SK-N-SH treated with all-trans-retinoic acid at 6 μM for 48 hours (cell line): ENCODE measurements around the gene BFSP2.

Source experiments
- ATAC-seq: fragments of 200-7000 bp; cut with Tn5 transposase; 3 replicates; pipeline ENCODE4 v1.9.1; 2020; ENCODE audit warnings: mild to moderate bottlenecking, moderate library complexity
- BACH2 ChIP-seq: fragments of 250-450 bp; sonication (Bioruptor Pico); IDR thresholded peaks from 2 replicates; pipeline ENCODE4 v1.9.0; 2021; ENCODE audit warnings: mild to moderate bottlenecking, borderline replicate concordance
- CREB5 ChIP-seq: fragments of 250-450 bp; sonication (Bioruptor Pico); IDR thresholded peaks from 2 replicates; pipeline ENCODE4 v1.5.1; 2020; ENCODE audit warnings: low read depth, mild to moderate bottlenecking, moderate library complexity
- CSRNP3 ChIP-seq: fragments of 250-450 bp; sonication (Bioruptor Pico); IDR thresholded peaks from 2 replicates; pipeline ENCODE4 v1.5.1; 2021; ENCODE audit warnings: mild to moderate bottlenecking, moderate library complexity
- ESRRG ChIP-seq: fragments of 250-450 bp; sonication (Bioruptor Pico); IDR thresholded peaks from 2 replicates; pipeline ENCODE4 v1.6.1; 2021; ENCODE audit warnings: mild to moderate bottlenecking
- GLIS3 ChIP-seq: fragments of 250-450 bp; sonication (Bioruptor Pico); IDR thresholded peaks from 2 replicates; pipeline ENCODE4 v1.5.0; 2020; ENCODE audit warnings: mild to moderate bottlenecking, moderate library complexity
- ISL1 ChIP-seq: fragments of 250-450 bp; sonication (Bioruptor Pico); IDR thresholded peaks from 2 replicates; pipeline ENCODE4 v2.1.2; 2022; ENCODE audit warnings: mild to moderate bottlenecking, moderate library complexity
- OSR1 ChIP-seq: fragments of 250-450 bp; sonication (Bioruptor Pico); IDR thresholded peaks from 2 replicates; pipeline ENCODE4 v1.8.0; 2022; ENCODE audit warnings: moderate library complexity, mild to moderate bottlenecking, inconsistent platforms
- PATZ1 ChIP-seq: fragments of 250-450 bp; sonication (Bioruptor Pico); IDR thresholded peaks from 2 replicates; pipeline ENCODE4 v1.8.0; 2020; ENCODE audit warnings: mild to moderate bottlenecking, moderate library complexity, borderline replicate concordance
- POU6F1 ChIP-seq: fragments of 250-450 bp; sonication (Bioruptor Pico); IDR thresholded peaks from 2 replicates; pipeline ENCODE4 v1.8.0; 2021; ENCODE audit warnings: low read depth, mild to moderate bottlenecking, moderate library complexity, borderline replicate concordance
- RARB ChIP-seq: fragments of 250-450 bp; sonication (Bioruptor Pico); IDR thresholded peaks from 2 replicates; pipeline ENCODE4 v1.8.0; 2021; ENCODE audit warnings: mild to moderate bottlenecking, moderate library complexity
- SNAI2 ChIP-seq: fragments of 250-450 bp; sonication (Bioruptor Pico); IDR thresholded peaks from 2 replicates; pipeline ENCODE4 v1.5.0; 2020; ENCODE audit warnings: mild to moderate bottlenecking, moderate library complexity
- TCF4 ChIP-seq: fragments of 250-450 bp; sonication (Bioruptor Pico); IDR thresholded peaks from 2 replicates; pipeline ENCODE4 v1.8.0; 2021; ENCODE audit warnings: mild to moderate bottlenecking, moderate library complexity, borderline replicate concordance
- TSHZ2 ChIP-seq: fragments of 250-450 bp; sonication (Bioruptor Pico); IDR thresholded peaks from 2 replicates; pipeline ENCODE4 v1.5.0; 2020; ENCODE audit warnings: mild to moderate bottlenecking, moderate library complexity
- ZC3H10 ChIP-seq: fragments of 250-450 bp; sonication (Bioruptor Pico); IDR thresholded peaks from 2 replicates; pipeline ENCODE4 v1.5.1; 2021; ENCODE audit warnings: mild to moderate bottlenecking, moderate library complexity
- ZFP3 ChIP-seq: fragments of 250-450 bp; sonication (Bioruptor Pico); IDR thresholded peaks from 2 replicates; pipeline ENCODE4 v1.5.0; 2020; ENCODE audit warnings: mild to moderate bottlenecking, moderate library complexity
- ZFP30 ChIP-seq: fragments of 450-650 bp; formaldehyde crosslinking; IDR thresholded peaks from 2 replicates; pipeline ENCODE4 v1.5.0; 2022; ENCODE audit warnings: mild to moderate bottlenecking, moderate library complexity
- ZNF70 ChIP-seq: fragments of 450-650 bp; formaldehyde crosslinking; IDR thresholded peaks from 2 replicates; pipeline ENCODE4 v1.5.0; 2020; ENCODE audit warnings: mild to moderate bottlenecking, moderate library complexity
- ZNF8 ChIP-seq: fragments of 450-650 bp; formaldehyde crosslinking; IDR thresholded peaks from 2 replicates; pipeline ENCODE4 v1.5.0; 2020; ENCODE audit warnings: mild to moderate bottlenecking, moderate library complexity

BFSP2 gene

GRCh38 chr3:133509488-133509887 is 109.6 kb downstream of the BFSP2 start:
- no peak for ATAC-seq
- no peak for TF ChIP-seq ZC3H10
- TF ChIP-seq ZNF8 (CRISPR knock-in tag) = no peak
- no peak for TF ChIP-seq TCF4
- TF ChIP-seq POU6F1 (CRISPR knock-in tag) = no peak
- no peak for TF ChIP-seq SNAI2
- TF ChIP-seq ZFP3 (CRISPR knock-in tag) = no peak
- TF ChIP-seq BACH2 (CRISPR knock-in tag) = no peak
- TF ChIP-seq ESRRG (CRISPR knock-in tag) = no peak
- no peak for TF ChIP-seq CSRNP3 (CRISPR knock-in tag)
- TF ChIP-seq ISL1 (CRISPR knock-in tag) = no peak
- no peak for TF ChIP-seq GLIS3 (CRISPR knock-in tag)
- TF ChIP-seq ZNF70 (CRISPR knock-in tag) = no peak
- no peak for TF ChIP-seq ZFP30
- no peak for TF ChIP-seq CREB5 (CRISPR knock-in tag)

- no peak for TF ChIP-seq TCF4
- no peak for TF ChIP-seq ZNF70 (CRISPR knock-in tag)
- TF ChIP-seq, all 23 proteins: peak for 0
- ATAC-seq = no peak
Measured at GRCh38 chr3:133512416-133513089, 112.7 kb downstream of the BFSP2 start.

- no peak for ATAC-seq
- TF ChIP-seq TCF4 (no peak), ZFP30 (no peak), RARB (CRISPR knock-in tag) (no peak), ESRRG (CRISPR knock-in tag) (no peak), SNAI2 (no peak), CSRNP3 (CRISPR knock-in tag) (no peak), OSR1 (no peak), PATZ1 (CRISPR knock-in tag) (no peak), ZC3H10 (no peak)
Measured at GRCh38 chr3:133514418-133514817, 114.6 kb downstream of the BFSP2 start.

- no peak for ATAC-seq
- TF ChIP-seq OSR1 (no peak), CSRNP3 (CRISPR knock-in tag) (no peak), ZFP3 (CRISPR knock-in tag) (no peak), POU6F1 (CRISPR knock-in tag) (no peak), ZNF8 (CRISPR knock-in tag) (no peak), ESRRG (CRISPR knock-in tag) (no peak), RARB (CRISPR knock-in tag) (no peak), ZNF70 (CRISPR knock-in tag) (no peak), ISL1 (CRISPR knock-in tag) (no peak), PATZ1 (CRISPR knock-in tag) (no peak), TSHZ2 (CRISPR knock-in tag) (no peak), BACH2 (CRISPR knock-in tag) (no peak)
Measured at GRCh38 chr3:133515127-133515526, 115.3 kb downstream of the BFSP2 start.
